Neural cell (in vitro differentiated cells): ENCODE data around the gene CDK11B. TPM values are rescaled to one million over a fixed set of nuclear protein-coding genes. Genes with fewer than 3 reads are reported as not detected.

Source experiments
- H2AFZ ChIP-seq: fragments of 200-600, 300-800 bp; sonication (generic), shearing (Covaris generic); 2 replicates; pipeline ENCODE4 v1.6.0; 2014; ENCODE audit warnings: low read depth, mild to moderate bottlenecking, antibody characterized with exemption, low read length, moderate library complexity
- H3F3A ChIP-seq: fragments of 200-600 bp; shearing (Covaris generic); 2 replicates; pipeline ENCODE4 v1.6.1; 2016; ENCODE audit warnings: mild to moderate bottlenecking, moderate library complexity, mixed read lengths, antibody characterized with exemption, low read length; ENCODE audit not compliant: insufficient read depth, poor library complexity, severe bottlenecking
- H3K27ac ChIP-seq: fragments of 200-600, 300-800 bp; sonication (generic), shearing (Covaris generic); 2 replicates; pipeline ENCODE4 v1.5.1; 2014; ENCODE audit warnings: mild to moderate bottlenecking, low read length, moderate library complexity
- H3K27me3 ChIP-seq: fragments of 300-800, 200-600 bp; sonication (generic), shearing (Covaris generic); 2 replicates; pipeline ENCODE4 v1.6.0; 2014; ENCODE audit warnings: mild to moderate bottlenecking, low read depth, low read length, moderate library complexity; ENCODE audit not compliant: insufficient read depth
- H3K36me3 ChIP-seq: fragments of 300-800, 200-600 bp; sonication (generic), shearing (Covaris generic); 2 replicates; pipeline ENCODE4 v1.5.1; 2014; ENCODE audit warnings: mild to moderate bottlenecking, antibody characterized with exemption, low read length, moderate library complexity; ENCODE audit not compliant: insufficient read depth
- H3K4me2 ChIP-seq: fragments of 300-800, 200-600 bp; sonication (generic), shearing (Covaris generic); 2 replicates; pipeline ENCODE4 v1.6.0; 2014; ENCODE audit warnings: mild to moderate bottlenecking, low read length
- H3K4me3 ChIP-seq: fragments of 300-800, 200-600 bp; sonication (generic), shearing (Covaris generic); 2 replicates; pipeline ENCODE4 v1.5.1; 2014; ENCODE audit warnings: mild to moderate bottlenecking, low read length, moderate library complexity
- H3K79me2 ChIP-seq: fragments of 200-600 bp; shearing (Covaris generic); replicated peaks from 2 replicates; pipeline ENCODE4 v1.6.0; 2014; ENCODE audit warnings: mild to moderate bottlenecking, low read length, moderate library complexity; ENCODE audit not compliant: insufficient read depth
- H3K9ac ChIP-seq: fragments of 300-800, 200-600 bp; sonication (generic), shearing (Covaris generic); 2 replicates; pipeline ENCODE4 v1.6.1; 2016; ENCODE audit warnings: mild to moderate bottlenecking, low read length, mixed read lengths
- H3K9me2 ChIP-seq: fragments of 200-600 bp; shearing (Covaris generic); 2 replicates; pipeline ENCODE4 v1.6.1; 2016; ENCODE audit warnings: mild to moderate bottlenecking, low read length, mixed read lengths; ENCODE audit not compliant: insufficient read depth
- H3K9me3 ChIP-seq: fragments of 200-600, 300-800 bp; sonication (generic), shearing (Covaris generic); 2 replicates; pipeline ENCODE4 v1.6.1; 2016; ENCODE audit warnings: mild to moderate bottlenecking, mixed run types, low read length, moderate library complexity, mixed read lengths
- H4K20me1 ChIP-seq: fragments of 200-600 bp; shearing (Covaris generic); 2 replicates; pipeline ENCODE4 v1.6.1; 2016; ENCODE audit warnings: mild to moderate bottlenecking, mixed run types; ENCODE audit not compliant: insufficient read depth
- CTCF ChIP-seq: fragments of 450-650 bp; IDR thresholded peaks from 2 replicates; pipeline ENCODE4 v1.5.1; 2014; ENCODE audit warnings: antibody characterized with exemption, mild to moderate bottlenecking, moderate library complexity; ENCODE audit not compliant: poor library complexity, severe bottlenecking
- EP300 ChIP-seq: fragments of 450-650 bp; conservative IDR thresholded peaks from 2 replicates; pipeline ENCODE4 v1.6.1; 2014; ENCODE audit warnings: antibody characterized with exemption, mild to moderate bottlenecking, moderate library complexity; ENCODE audit not compliant: poor library complexity, severe bottlenecking
- EZH2 ChIP-seq: fragments of 200-600, 300-800 bp; shearing (Covaris generic), sonication (generic); IDR thresholded peaks from 2 replicates; pipeline ENCODE4 v1.6.1; 2014; ENCODE audit warnings: antibody characterized with exemption, low read length, borderline replicate concordance, mild to moderate bottlenecking; ENCODE audit not compliant: insufficient read depth, poor library complexity, severe bottlenecking
- MXI1 ChIP-seq: fragments of 450-650 bp; conservative IDR thresholded peaks from 2 replicates; pipeline ENCODE4 v1.6.1; 2014; ENCODE audit warnings: antibody characterized with exemption, mild to moderate bottlenecking; ENCODE audit not compliant: poor library complexity, severe bottlenecking
- POLR2AphosphoS5 ChIP-seq: IDR thresholded peaks from 2 replicates; pipeline ENCODE4 v1.6.1; 2012
- RAD21 ChIP-seq: fragments of 450-650 bp; conservative IDR thresholded peaks from 2 replicates; pipeline ENCODE4 v1.6.1; 2014; ENCODE audit warnings: antibody characterized with exemption, mild to moderate bottlenecking, moderate library complexity
- REST ChIP-seq: IDR thresholded peaks from 2 replicates; pipeline ENCODE4 v1.6.1; 2012; ENCODE audit warnings: borderline replicate concordance
- SMC3 ChIP-seq: fragments of 450-650 bp; conservative IDR thresholded peaks from 2 replicates; pipeline ENCODE4 v1.6.1; 2014; ENCODE audit warnings: antibody characterized with exemption, mild to moderate bottlenecking, moderate library complexity; ENCODE audit not compliant: poor library complexity
- TAF1 ChIP-seq: IDR thresholded peaks from 2 replicates; pipeline ENCODE4 v1.6.1; 2012; ENCODE audit warnings: low read depth
- polyA plus RNA-seq: library from polyadenylated mRNA; depleted of rRNA; stranded (reverse); fragments of >200 nt; gene quantifications from 2 replicates; pipeline ENCODE4 v1.2.3, GENCODE V29; 2014

CDK11B gene
- polyA plus RNA-seq, 1 donor from 2014 or later: 9.6 TPM

GRCh38 chr1:1672181-1672965 is 13.6 kb upstream of the CDK11B start:
- no peak for TF ChIP-seq POLR2AphosphoS5
- no peak for TF ChIP-seq RAD21
- no peak for TF ChIP-seq EZH2
- no peak for TF ChIP-seq EP300
- TF ChIP-seq CTCF: no peak
- TF ChIP-seq MXI1: no peak
- no peak for TF ChIP-seq TAF1
- TF ChIP-seq REST: no peak
- no peak for TF ChIP-seq SMC3
- Histone ChIP-seq H3K27me3 (no peaks in the 10 kb centered on the region), H4K20me1 (no peaks in the 10 kb centered on the region), H2AFZ (no peak overlapping the region), H3K79me2 (peaks cover 4% of the 10 kb centered on the region), H3K9me2 (no peaks in the 10 kb centered on the region), H3K9me3 (no peaks in the 10 kb centered on the region), H3K4me3 (no peak overlapping the region), H3K9ac (no peak overlapping the region), H3F3A (no peaks in the 10 kb centered on the region), H3K27ac (no peak overlapping the region), H3K4me2 (no peak overlapping the region), H3K36me3 (peaks cover 8% of the 10 kb centered on the region)

- H3K9me2 ChIP-seq: no peaks in the 10 kb centered on the region
- H2AFZ ChIP-seq: no peak overlapping the region
- H3K4me2 ChIP-seq: no peak overlapping the region
- H3K9me3 ChIP-seq: no peaks in the 10 kb centered on the region
- peaks cover 8% of the 10 kb centered on the region for H3K36me3 ChIP-seq
- H3K9ac ChIP-seq: no peak overlapping the region
- no peaks in the 10 kb centered on the region for H3K27me3 ChIP-seq
- TF ChIP-seq CTCF: no peak
- no peak for TF ChIP-seq EZH2
- TF ChIP-seq EP300: no peak
- TF ChIP-seq REST: no peak
- TF ChIP-seq RAD21: no peak
- no peak for TF ChIP-seq SMC3
- no peak for TF ChIP-seq MXI1
- no peak for TF ChIP-seq POLR2AphosphoS5
- TF ChIP-seq TAF1: no peak
- no peaks in the 10 kb centered on the region for H3F3A ChIP-seq
- H3K4me3 ChIP-seq: no peak overlapping the region
- no peaks in the 10 kb centered on the region for H4K20me1 ChIP-seq
- no peak overlapping the region for H3K27ac ChIP-seq
- peaks cover 4% of the 10 kb centered on the region for H3K79me2 ChIP-seq
Observed at GRCh38 chr1:1671365-1672119, 12.7 kb upstream of the CDK11B start.
